ENCODE measurements around the gene GDI1. TPM values are rescaled to one million over a fixed set of nuclear protein-coding genes. Genes with fewer than 3 reads are reported as not detected.

GDI1 gene
- total RNA-seq, 2 experiments from 2014 or later: 66.3 to 68.4 TPM

DNA sequence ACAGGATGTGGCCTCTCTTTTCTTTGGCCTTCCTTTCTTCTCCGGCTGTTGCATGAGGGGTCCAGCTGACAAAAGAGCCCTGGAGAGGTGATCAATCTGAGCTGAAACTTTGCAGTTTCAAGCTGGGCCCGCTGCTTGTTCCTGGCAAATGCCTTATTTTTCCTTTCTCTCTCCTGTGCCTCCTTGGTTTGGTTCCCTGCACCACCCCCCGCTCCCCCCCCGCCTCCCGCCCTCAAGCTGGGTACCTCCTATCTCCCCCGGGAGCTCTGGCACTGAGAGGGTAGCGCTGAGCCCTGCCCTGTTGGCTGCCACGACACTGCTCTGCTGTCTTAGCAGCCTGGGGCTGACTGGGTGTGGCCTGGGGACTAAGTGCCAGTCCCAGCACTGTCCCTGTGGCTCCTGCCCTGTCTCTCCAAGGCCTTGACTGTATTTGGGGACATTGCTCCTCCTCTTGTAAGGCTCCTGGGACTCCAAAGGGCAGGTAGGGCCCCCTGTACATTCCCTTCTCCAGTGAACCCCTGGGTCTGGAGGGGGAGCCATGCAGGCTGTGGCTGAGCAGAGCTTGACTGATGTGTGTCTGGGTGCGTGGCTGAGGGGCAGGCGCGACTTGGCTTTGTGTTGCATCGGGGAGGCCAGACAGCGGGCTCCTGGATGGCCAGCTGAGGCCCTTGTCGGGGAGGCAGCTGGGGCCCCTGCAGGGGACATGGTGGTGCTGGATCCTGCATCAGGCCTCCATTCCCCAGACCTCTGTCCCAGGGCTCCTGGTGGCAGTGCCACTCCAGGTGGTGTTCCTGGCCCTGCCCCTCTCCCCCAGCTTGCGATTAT, 22.2 kb downstream of the GDI1 start:
- Mint-ChIP-seq H3K27ac (peak overlapping the region; percentile 42), H3K4me3 (peak overlapping the region; percentile 82), H3K27me3 (no peaks in the 10 kb centered on the region), H3K4me1 (peaks cover 4% of the 10 kb centered on the region), H3K36me3 (peaks cover 2% of the 10 kb centered on the region), H3K9me3 (no peaks in the 10 kb centered on the region)
- no peak for DNase-seq

- peak overlapping the region; percentile 82 for H3K4me3 Mint-ChIP-seq
- no peaks in the 10 kb centered on the region for H3K27me3 Mint-ChIP-seq
- no peaks in the 10 kb centered on the region for H3K36me3 Mint-ChIP-seq
These were observed 22.9 kb downstream of the GDI1 start for GRCh38 chrX:154459832-154460231.

GRCh38 chrX:154460326-154460725, 23.4 kb downstream of the GDI1 start:
- no peaks in the 10 kb centered on the region for H3K27me3 Mint-ChIP-seq
- peak overlapping the region; percentile 82 for H3K4me3 Mint-ChIP-seq
- H3K4me1 Mint-ChIP-seq: peaks cover 4% of the 10 kb centered on the region
- H3K9me3 Mint-ChIP-seq: no peaks in the 10 kb centered on the region
- DNase-seq: no peak
- H3K27ac Mint-ChIP-seq: no peak overlapping the region
- H3K36me3 Mint-ChIP-seq: no peaks in the 10 kb centered on the region

More at GRCh38 chrX:154459832-154460231, 22.9 kb downstream of the GDI1 start:
- Mint-ChIP-seq H3K4me1 (peaks cover 4% of the 10 kb centered on the region), H3K9me3 (no peaks in the 10 kb centered on the region), H3K27ac (no peak overlapping the region)
- no peak for DNase-seq

DNA sequence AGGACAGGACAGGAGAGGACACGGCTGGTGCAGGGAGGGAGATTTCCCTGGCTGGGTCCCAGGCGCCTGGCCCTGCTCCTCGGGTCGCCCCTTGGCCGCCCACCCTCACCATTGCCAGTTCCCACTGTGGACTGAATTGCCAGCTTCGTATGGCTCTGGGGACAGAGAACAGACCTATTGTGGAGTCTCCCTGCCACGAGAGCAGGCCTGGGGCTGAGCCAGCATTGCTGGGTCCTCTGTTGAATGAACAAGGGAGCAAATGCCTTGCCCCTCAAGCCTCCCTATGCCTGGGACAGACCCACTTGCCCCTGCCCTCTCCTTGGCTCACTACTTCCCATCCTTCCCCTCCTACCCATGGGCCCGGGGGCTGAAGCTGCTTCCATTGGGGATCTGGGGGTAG, 25.4 kb downstream of the GDI1 start:
- Mint-ChIP-seq H3K4me3 (no peak overlapping the region), H3K4me1 (peaks cover 1% of the 10 kb centered on the region), H3K9me3 (no peaks in the 10 kb centered on the region), H3K36me3 (no peaks in the 10 kb centered on the region), H3K27me3 (no peaks in the 10 kb centered on the region), H3K27ac (no peak overlapping the region)
- DNase-seq: no peak

GRCh38 chrX:154463611-154464220, 26.8 kb downstream of the GDI1 start:
- no peaks in the 10 kb centered on the region for H3K36me3 Mint-ChIP-seq
- no peak overlapping the region for H3K4me3 Mint-ChIP-seq
- DNase-seq: no peak
- no peaks in the 10 kb centered on the region for H3K27me3 Mint-ChIP-seq
- no peak overlapping the region for H3K27ac Mint-ChIP-seq
- H3K9me3 Mint-ChIP-seq: no peaks in the 10 kb centered on the region
- no peaks in the 10 kb centered on the region for H3K4me1 Mint-ChIP-seq

GRCh38 chrX:154464806-154465365, 27.9 kb downstream of the GDI1 start:
- H3K9me3 Mint-ChIP-seq: no peaks in the 10 kb centered on the region
- H3K36me3 Mint-ChIP-seq: no peaks in the 10 kb centered on the region
- no peak overlapping the region for H3K4me3 Mint-ChIP-seq
- H3K4me1 Mint-ChIP-seq: no peaks in the 10 kb centered on the region
- DNase-seq: no peak
- no peak overlapping the region for H3K27ac Mint-ChIP-seq
- no peaks in the 10 kb centered on the region for H3K27me3 Mint-ChIP-seq

DNA sequence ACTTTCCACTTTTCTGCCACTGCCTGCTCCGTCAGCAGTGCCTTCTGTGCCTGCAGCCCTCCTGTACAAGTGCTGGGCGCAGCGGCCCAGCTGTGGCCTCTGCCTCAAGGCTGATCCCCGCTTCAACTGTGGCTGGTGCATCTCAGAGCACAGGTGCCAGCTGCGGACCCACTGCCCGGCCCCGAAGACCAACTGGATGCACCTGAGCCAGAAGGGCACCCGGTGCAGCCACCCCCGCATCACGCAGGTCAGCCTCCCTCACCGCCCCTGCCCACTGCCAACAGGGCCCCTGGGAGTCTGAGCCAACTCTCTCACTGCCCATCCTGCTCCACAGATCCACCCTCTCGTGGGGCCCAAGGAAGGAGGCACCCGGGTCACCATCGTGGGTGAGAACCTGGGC, 28.6 kb downstream of the GDI1 start:
- Mint-ChIP-seq H3K27ac (no peak overlapping the region), H3K4me1 (no peaks in the 10 kb centered on the region), H3K9me3 (no peaks in the 10 kb centered on the region), H3K27me3 (no peaks in the 10 kb centered on the region), H3K36me3 (no peaks in the 10 kb centered on the region), H3K4me3 (no peak overlapping the region)
- DNase-seq: no peak

GRCh38 chrX:154466036-154466435, 29.1 kb downstream of the GDI1 start:
- no peaks in the 10 kb centered on the region for H3K36me3 Mint-ChIP-seq
- H3K4me3 Mint-ChIP-seq: no peak overlapping the region
- no peaks in the 10 kb centered on the region for H3K4me1 Mint-ChIP-seq

DNA sequence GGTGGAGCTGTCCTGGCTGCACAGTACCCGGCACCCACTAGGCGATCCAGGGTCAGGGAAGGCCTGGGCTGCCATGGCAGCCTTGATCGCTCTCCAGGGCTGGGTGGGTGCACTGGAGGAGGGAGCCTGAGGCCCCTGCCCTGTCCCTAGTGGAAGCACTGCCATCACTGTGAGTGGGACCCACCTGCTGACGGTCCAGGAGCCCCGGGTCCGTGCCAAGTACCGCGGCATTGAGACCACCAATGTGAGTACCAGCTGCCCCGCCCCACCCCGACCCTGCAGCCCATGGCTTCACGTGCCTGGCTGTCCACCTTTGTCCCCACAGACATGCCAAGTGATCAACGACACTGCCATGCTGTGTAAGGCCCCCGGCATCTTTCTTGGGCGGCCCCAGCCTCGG, 30.0 kb downstream of the GDI1 start:
- no peaks in the 10 kb centered on the region for H3K27me3 Mint-ChIP-seq

More at GRCh38 chrX:154466036-154466435, 29.1 kb downstream of the GDI1 start:
- Mint-ChIP-seq H3K27ac (no peak overlapping the region), H3K9me3 (no peaks in the 10 kb centered on the region), H3K27me3 (no peaks in the 10 kb centered on the region)
- no peak for DNase-seq

GRCh38 chrX:154467556-154467955, 30.6 kb downstream of the GDI1 start:
- no peaks in the 10 kb centered on the region for H3K9me3 Mint-ChIP-seq
- no peak for DNase-seq
- H3K4me3 Mint-ChIP-seq: no peak overlapping the region
- no peaks in the 10 kb centered on the region for H3K36me3 Mint-ChIP-seq
- no peak overlapping the region for H3K27ac Mint-ChIP-seq
- H3K4me1 Mint-ChIP-seq: no peaks in the 10 kb centered on the region
- no peaks in the 10 kb centered on the region for H3K27me3 Mint-ChIP-seq

More for the DNA sequence above, 30.0 kb downstream of the GDI1 start:
- H3K9me3 Mint-ChIP-seq: no peaks in the 10 kb centered on the region
- H3K27ac Mint-ChIP-seq: no peak overlapping the region
- no peak overlapping the region for H3K4me3 Mint-ChIP-seq
- no peaks in the 10 kb centered on the region for H3K4me1 Mint-ChIP-seq
- no peaks in the 10 kb centered on the region for H3K36me3 Mint-ChIP-seq
- DNase-seq: no peak

DNA sequence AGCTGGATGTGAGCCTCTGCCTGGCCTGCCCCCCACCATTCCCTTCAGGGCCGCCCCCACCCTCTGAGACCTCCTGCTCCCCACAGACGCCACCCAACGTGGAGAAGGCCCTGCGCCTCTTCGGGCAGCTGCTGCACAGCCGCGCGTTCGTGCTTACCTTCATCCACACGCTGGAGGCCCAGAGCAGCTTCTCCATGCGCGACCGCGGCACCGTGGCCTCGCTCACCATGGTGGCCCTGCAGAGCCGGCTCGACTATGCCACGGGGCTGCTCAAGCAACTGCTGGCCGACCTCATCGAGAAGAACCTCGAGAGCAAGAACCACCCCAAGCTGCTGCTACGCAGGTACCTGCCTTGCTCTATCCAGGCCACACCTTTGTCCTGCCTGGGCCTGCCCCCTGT, 31.3 kb downstream of the GDI1 start:
- Mint-ChIP-seq H3K9me3 (no peaks in the 10 kb centered on the region), H3K4me3 (no peak overlapping the region), H3K4me1 (no peaks in the 10 kb centered on the region), H3K36me3 (no peaks in the 10 kb centered on the region), H3K27ac (no peak overlapping the region), H3K27me3 (no peaks in the 10 kb centered on the region)
- DNase-seq: no peak

GRCh38 chrX:154469114-154469513, 32.2 kb downstream of the GDI1 start:
- no peak for DNase-seq
- no peak overlapping the region for H3K27ac Mint-ChIP-seq
- H3K4me1 Mint-ChIP-seq: no peaks in the 10 kb centered on the region
- no peak overlapping the region for H3K4me3 Mint-ChIP-seq
- no peaks in the 10 kb centered on the region for H3K27me3 Mint-ChIP-seq
- no peaks in the 10 kb centered on the region for H3K36me3 Mint-ChIP-seq
- no peaks in the 10 kb centered on the region for H3K9me3 Mint-ChIP-seq

GRCh38 chrX:154469880-154470279, 32.9 kb downstream of the GDI1 start:
- Mint-ChIP-seq H3K4me3 (no peak overlapping the region), H3K36me3 (no peaks in the 10 kb centered on the region), H3K27me3 (no peaks in the 10 kb centered on the region), H3K4me1 (no peaks in the 10 kb centered on the region), H3K27ac (no peak overlapping the region), H3K9me3 (no peaks in the 10 kb centered on the region)
- no peak for DNase-seq

- Mint-ChIP-seq H3K27ac (no peak overlapping the region), H3K4me1 (no peaks in the 10 kb centered on the region), H3K4me3 (no peak overlapping the region), H3K27me3 (no peaks in the 10 kb centered on the region), H3K36me3 (peaks cover under 1% of the 10 kb centered on the region), H3K9me3 (no peaks in the 10 kb centered on the region)
- DNase-seq: no peak
These were observed 33.5 kb downstream of the GDI1 start for GRCh38 chrX:154470434-154470833.

GRCh38 chrX:154470914-154471568, 34.1 kb downstream of the GDI1 start:
- Mint-ChIP-seq H3K27ac (no peak overlapping the region), H3K27me3 (no peaks in the 10 kb centered on the region), H3K9me3 (no peaks in the 10 kb centered on the region), H3K4me1 (peaks cover 3% of the 10 kb centered on the region), H3K36me3 (peaks cover 2% of the 10 kb centered on the region), H3K4me3 (no peak overlapping the region)
- DNase-seq: no peak

Measured in activated naive CD8-positive, alpha-beta T cell treated with anti-CD3 and anti-CD28 coated beads for 36 hours (primary cell).